Measurements from ENCODE around the gene FBRS.

Gene FBRS

DNA sequence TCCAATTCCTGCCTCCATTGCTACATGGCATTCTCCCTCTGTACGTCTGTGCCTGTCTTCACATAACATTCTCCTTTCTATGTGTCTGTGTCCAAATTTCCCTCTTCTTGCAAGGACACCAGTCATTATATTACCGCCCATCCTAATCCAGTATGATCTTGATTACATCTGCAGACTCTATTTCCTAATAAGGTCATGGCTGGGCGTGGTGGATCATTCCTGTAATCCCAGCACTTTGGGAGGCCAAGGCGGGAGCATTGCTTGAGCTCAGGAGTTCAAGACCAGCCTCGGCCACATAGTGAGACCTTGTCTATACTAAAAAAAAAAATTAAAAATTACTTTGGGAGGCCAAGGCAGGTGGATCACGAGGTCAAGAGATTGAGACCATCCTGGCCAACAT, 12.5 kb upstream of the FBRS start:
- no peak overlapping the region for H3K27ac ChIP-seq
- peaks cover 6% of the 10 kb centered on the region for H3K4me1 ChIP-seq
- H3K9me3 ChIP-seq (ENCODE audit: control insufficient read depth, low read length): no peaks in the 10 kb centered on the region
- no peak overlapping the region for H3K4me3 ChIP-seq (ENCODE audit: low read depth, low read length)
- H3K4me2 ChIP-seq (ENCODE audit: low read length): no peak overlapping the region
- H3K79me2 ChIP-seq: no peaks in the 10 kb centered on the region
- no peak overlapping the region for H2AFZ ChIP-seq
- no peaks in the 10 kb centered on the region for H3K27me3 ChIP-seq (ENCODE audit: control insufficient read depth, insufficient read depth, low read length)
- TF ChIP-seq, protein P1, sequence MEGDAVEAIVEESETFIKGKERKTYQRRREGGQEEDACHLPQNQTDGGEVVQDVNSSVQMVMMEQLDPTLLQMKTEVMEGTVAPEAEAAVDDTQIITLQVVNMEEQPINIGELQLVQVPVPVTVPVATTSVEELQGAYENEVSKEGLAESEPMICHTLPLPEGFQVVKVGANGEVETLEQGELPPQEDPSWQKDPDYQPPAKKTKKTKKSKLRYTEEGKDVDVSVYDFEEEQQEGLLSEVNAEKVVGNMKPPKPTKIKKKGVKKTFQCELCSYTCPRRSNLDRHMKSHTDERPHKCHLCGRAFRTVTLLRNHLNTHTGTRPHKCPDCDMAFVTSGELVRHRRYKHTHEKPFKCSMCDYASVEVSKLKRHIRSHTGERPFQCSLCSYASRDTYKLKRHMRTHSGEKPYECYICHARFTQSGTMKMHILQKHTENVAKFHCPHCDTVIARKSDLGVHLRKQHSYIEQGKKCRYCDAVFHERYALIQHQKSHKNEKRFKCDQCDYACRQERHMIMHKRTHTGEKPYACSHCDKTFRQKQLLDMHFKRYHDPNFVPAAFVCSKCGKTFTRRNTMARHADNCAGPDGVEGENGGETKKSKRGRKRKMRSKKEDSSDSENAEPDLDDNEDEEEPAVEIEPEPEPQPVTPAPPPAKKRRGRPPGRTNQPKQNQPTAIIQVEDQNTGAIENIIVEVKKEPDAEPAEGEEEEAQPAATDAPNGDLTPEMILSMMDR (IDR thresholded peaks at IDR 0.05): no peak
- H3K9ac ChIP-seq: no peak overlapping the region
- H3K36me3 ChIP-seq (ENCODE audit: control insufficient read depth, insufficient read depth, low read length): no peaks in the 10 kb centered on the region

DNA sequence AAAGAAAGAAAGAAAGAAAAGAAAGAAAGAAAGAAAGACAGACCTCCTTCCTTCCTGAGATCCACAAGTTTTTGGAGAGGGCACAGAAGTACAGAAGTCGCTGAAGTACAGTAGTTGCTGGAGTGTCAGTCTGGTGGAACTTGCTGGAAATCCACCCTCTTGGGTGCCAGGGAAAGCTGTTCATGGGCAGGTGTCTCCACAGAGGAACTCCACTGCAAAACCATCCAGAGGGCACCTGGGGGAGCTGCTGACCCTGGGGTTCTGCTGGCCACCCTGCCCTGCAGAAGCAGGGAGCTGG, 11.0 kb upstream of the FBRS start:
- no peak overlapping the region for H3K4me3 ChIP-seq (ENCODE audit: low read depth, low read length)
- no peak overlapping the region for H3K9ac ChIP-seq
- peaks cover 6% of the 10 kb centered on the region for H3K4me1 ChIP-seq
- TF ChIP-seq, protein P1 (IDR thresholded peaks at IDR 0.05): no peak
- H2AFZ ChIP-seq: no peak overlapping the region
- H3K79me2 ChIP-seq: no peaks in the 10 kb centered on the region
- H3K27me3 ChIP-seq (ENCODE audit: control insufficient read depth, insufficient read depth, low read length): no peaks in the 10 kb centered on the region
- no peaks in the 10 kb centered on the region for H3K9me3 ChIP-seq (ENCODE audit: control insufficient read depth, low read length)
- no peaks in the 10 kb centered on the region for H3K36me3 ChIP-seq (ENCODE audit: control insufficient read depth, insufficient read depth, low read length)
- no peak overlapping the region for H3K27ac ChIP-seq
- no peak overlapping the region for H3K4me2 ChIP-seq (ENCODE audit: low read length)

DNA sequence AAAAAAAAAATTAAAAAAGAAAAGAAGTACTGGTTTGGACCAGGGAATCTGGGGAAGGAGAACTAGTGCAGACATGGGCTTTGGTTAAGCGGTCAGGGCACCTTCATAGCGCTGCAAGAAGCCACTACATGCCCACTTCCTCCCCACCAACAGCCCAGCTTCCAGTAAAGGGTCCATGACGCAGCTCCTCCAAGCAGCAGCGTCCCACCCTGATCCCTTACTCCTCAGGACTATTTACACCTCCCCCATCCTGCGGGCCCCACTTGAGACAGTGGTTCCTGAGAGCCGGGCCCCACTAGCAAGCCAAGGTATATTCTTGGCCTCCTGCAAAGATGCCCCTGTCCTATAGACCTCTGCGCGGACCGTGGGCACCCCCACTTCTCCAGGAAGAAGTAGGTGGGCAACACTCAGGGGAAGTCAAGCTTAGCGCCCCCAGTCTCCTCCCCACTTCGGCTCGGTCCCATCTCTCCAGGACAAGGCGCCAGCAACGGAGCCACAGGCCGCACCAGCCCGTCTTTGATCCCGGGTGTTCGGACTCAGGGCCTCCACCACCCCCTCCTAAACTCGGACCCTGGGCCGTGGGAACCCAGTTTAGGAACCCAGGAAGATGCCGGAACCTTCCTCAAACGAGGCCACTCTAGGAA, 8.4 kb upstream of the FBRS start:
- H3K9me3 ChIP-seq (ENCODE audit: control insufficient read depth, low read length): no peaks in the 10 kb centered on the region
- no peaks in the 10 kb centered on the region for H3K36me3 ChIP-seq (ENCODE audit: control insufficient read depth, insufficient read depth, low read length)
- H3K27me3 ChIP-seq (ENCODE audit: control insufficient read depth, insufficient read depth, low read length): no peaks in the 10 kb centered on the region
- H3K9ac ChIP-seq: peak overlapping the region; percentile 70
- H3K4me1 ChIP-seq: peaks cover 9% of the 10 kb centered on the region
- peak overlapping the region; percentile 91 for H3K27ac ChIP-seq
- TF ChIP-seq, protein P1 (IDR thresholded peaks at IDR 0.05): no peak
- peak overlapping the region; percentile 99 for H2AFZ ChIP-seq
- peaks cover 8% of the 10 kb centered on the region for H3K79me2 ChIP-seq
- peak overlapping the region; percentile 100 for H3K4me3 ChIP-seq (ENCODE audit: low read depth, low read length)
- peak overlapping the region; percentile 73 for H3K4me2 ChIP-seq (ENCODE audit: low read length)

DNA sequence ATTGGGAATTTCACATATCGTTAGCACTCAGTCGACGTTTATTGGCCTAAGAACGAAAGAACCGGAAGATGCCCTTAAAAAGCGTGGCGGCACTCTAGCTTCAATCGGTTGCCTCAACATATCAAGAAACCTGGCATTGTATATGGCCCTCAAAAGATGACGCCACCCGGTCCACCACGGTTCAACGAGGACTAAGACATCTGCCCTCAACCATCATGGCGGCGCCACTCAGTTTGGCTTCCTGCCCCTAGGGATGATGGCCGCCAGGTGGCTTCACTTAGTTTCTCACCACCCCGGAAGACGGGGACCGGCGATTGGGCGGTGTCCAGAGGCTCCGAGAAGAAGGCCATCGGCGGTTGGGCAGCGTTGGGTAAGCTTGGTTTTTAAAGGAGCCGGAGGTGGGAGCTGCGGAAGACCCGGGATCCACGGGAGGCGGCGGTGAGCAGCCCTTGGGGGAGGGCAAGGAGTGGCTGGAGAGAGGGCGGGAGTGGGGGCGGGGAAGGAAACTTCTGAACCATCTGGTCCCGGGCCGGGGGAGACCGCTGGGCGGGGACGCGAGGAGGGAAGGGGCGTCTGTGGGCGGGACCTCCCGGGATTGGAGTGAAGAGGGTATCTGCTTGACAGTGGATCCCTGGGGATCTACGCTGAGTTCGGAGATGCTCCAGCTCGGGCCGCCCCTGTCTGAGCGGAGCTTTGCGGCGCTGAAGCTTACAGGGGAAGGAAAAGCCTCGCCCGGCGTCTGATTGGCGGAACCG, 7.7 kb upstream of the FBRS start, which contains the start of gene PRR14:
TSS of gene PRR14 (plus strand) at position 592 of the 755 bp plus-strand sequence. CDS start 686 bp downstream, outside the sequence.
- Histone ChIP-seq H3K4me2 (ENCODE audit: low read length) (peak within 1 kb of the TSS; percentile 100), H3K36me3 (ENCODE audit: control insufficient read depth, insufficient read depth, low read length) (no peaks in the 10 kb centered on the region), H3K4me3 (ENCODE audit: low read depth, low read length) (peak within 1 kb of the TSS; percentile 100), H2AFZ (peak within 1 kb of the TSS; percentile 99), H3K9ac (peak within 1 kb of the TSS; percentile 70), H3K79me2 (peaks cover 8% of the 10 kb centered on the region), H3K4me1 (peaks cover 9% of the 10 kb centered on the region), H3K27ac (peak within 1 kb of the TSS; percentile 91), H3K9me3 (ENCODE audit: control insufficient read depth, low read length) (no peaks in the 10 kb centered on the region), H3K27me3 (ENCODE audit: control insufficient read depth, insufficient read depth, low read length) (no peaks in the 10 kb centered on the region)
- TF ChIP-seq, protein P1 (IDR thresholded peaks at IDR 0.05): peak; percentile 66

Measured in parathyroid adenoma (tissue), 2 donors.